Astrocyte of the cerebellum (primary cell): ENCODE results near the gene ZNF205.

Experiments used
- DNase-seq: peaks from one replicate; pipeline ENCODE4 v3.0.0-alpha.2; 2011; ENCODE audit warnings: low read depth
- H3K4me3 ChIP-seq: 2 replicates; pipeline ENCODE4 v1.5.1; 2011; ENCODE audit warnings: mild to moderate bottlenecking, low read depth, low read length, moderate library complexity
- CTCF ChIP-seq: IDR thresholded peaks from 2 replicates; pipeline ENCODE4 v1.5.1; 2012; ENCODE audit warnings: low read length, low read depth, moderate library complexity, mild to moderate bottlenecking; ENCODE audit errors: missing control alignments
- in situ Hi-C: cut with HindIII; loops from 2 replicates; pipeline ENCODE4 v1.10.0; 2017; ENCODE audit warnings: low sequenced_read_pairs

The ZNF205 gene

GRCh38 chr16:3118204-3118790, 5.9 kb downstream of the ZNF205 start:
- no peak overlapping the region for H3K4me3 ChIP-seq
- no peak for TF ChIP-seq CTCF
- no peak for DNase-seq
- in situ Hi-C loops, result no loop called here

GRCh38 chr16:3118846-3119245, 6.5 kb downstream of the ZNF205 start:
- in situ Hi-C loops, result no loop called here
- H3K4me3 ChIP-seq, result no peak overlapping the region
- TF ChIP-seq CTCF, result no peak
- DNase-seq, result no peak

- no peak for TF ChIP-seq CTCF
- in situ Hi-C loops, result no loop called here
- no peak for DNase-seq
- H3K4me3 ChIP-seq, result no peak overlapping the region
These were observed 6.9 kb downstream of the ZNF205 start for GRCh38 chr16:3119286-3119685.

- TF ChIP-seq CTCF, result no peak
- no peak overlapping the region for H3K4me3 ChIP-seq
- no peak for DNase-seq
- in situ Hi-C loops, result no loop called here
These were observed 7.5 kb downstream of the ZNF205 start for GRCh38 chr16:3119701-3120408.

GRCh38 chr16:3120435-3120834, 8.0 kb downstream of the ZNF205 start:
- no peak for TF ChIP-seq CTCF
- DNase-seq, result no peak
- in situ Hi-C loops, result no loop called here
- no peak overlapping the region for H3K4me3 ChIP-seq

- no peak overlapping the region for H3K4me3 ChIP-seq
- DNase-seq, result no peak
- in situ Hi-C loops, result no loop called here
- no peak for TF ChIP-seq CTCF
These were observed 9.6 kb downstream of the ZNF205 start for GRCh38 chr16:3121851-3122467.
